Endodermal cell (in vitro differentiated cells): ENCODE data around the gene JMJD1C. TPM values are rescaled to one million over a fixed set of nuclear protein-coding genes. Genes with fewer than 3 reads are reported as not detected.

Experiments used
- DNase-seq: peaks from one replicate; pipeline ENCODE4 v3.0.0-alpha.2; 2017
- H3K27ac ChIP-seq: 2 replicates; pipeline ENCODE4 v1.5.1; 2013; ENCODE audit warnings: mild to moderate bottlenecking, low read depth, low read length, moderate library complexity
- H3K27me3 ChIP-seq: 2 replicates; pipeline ENCODE4 v1.6.1; 2013; ENCODE audit warnings: mild to moderate bottlenecking, low read length, moderate library complexity; ENCODE audit not compliant: insufficient read depth, control insufficient read depth, poor library complexity, severe bottlenecking
- H3K36me3 ChIP-seq: 2 replicates; pipeline ENCODE4 v1.7.0; 2013; ENCODE audit warnings: mild to moderate bottlenecking, low read length, moderate library complexity; ENCODE audit not compliant: control insufficient read depth, insufficient read depth
- H3K4me1 ChIP-seq: one replicate; pipeline ENCODE4 v1.7.0; 2013; ENCODE audit warnings: low read length; ENCODE audit not compliant: control insufficient read depth, insufficient read depth
- H3K4me3 ChIP-seq: 2 replicates; pipeline ENCODE4 v1.5.1; 2013; ENCODE audit warnings: mild to moderate bottlenecking, low read length, moderate library complexity
- H3K9ac ChIP-seq: 2 replicates; pipeline ENCODE4 v1.6.1; 2013; ENCODE audit warnings: mild to moderate bottlenecking, low read length, moderate library complexity; ENCODE audit not compliant: poor library complexity, severe bottlenecking; ENCODE audit errors: extremely low read depth
- H3K9me3 ChIP-seq: 2 replicates; pipeline ENCODE4 v1.6.1; 2013; ENCODE audit warnings: mild to moderate bottlenecking, low read length, moderate library complexity; ENCODE audit not compliant: control insufficient read depth
- H3K27ac Mint-ChIP-seq: 2 replicates; pipeline ENCODE4 v1.8.0; 2020; ENCODE audit warnings: mixed read lengths
- H3K27me3 Mint-ChIP-seq: 2 replicates; pipeline ENCODE4 v1.8.0; 2021; ENCODE audit warnings: mild to moderate bottlenecking, mixed read lengths; ENCODE audit not compliant: insufficient read depth
- H3K36me3 Mint-ChIP-seq: 2 replicates; pipeline ENCODE4 v1.8.0; 2020; ENCODE audit warnings: low read depth, mixed read lengths
- H3K4me1 Mint-ChIP-seq: 2 replicates; pipeline ENCODE4 v1.8.0; 2020; ENCODE audit warnings: mixed read lengths
- H3K4me3 Mint-ChIP-seq: 2 replicates; pipeline ENCODE4 v1.8.0; 2020; ENCODE audit warnings: mild to moderate bottlenecking, moderate library complexity, mixed read lengths
- H3K9me3 Mint-ChIP-seq: 2 replicates; pipeline ENCODE4 v1.8.0; 2020; ENCODE audit warnings: mild to moderate bottlenecking, mixed read lengths
- CTCF ChIP-seq: fragments of 200-600 bp; sonication (generic); conservative IDR thresholded peaks from 2 replicates; pipeline ENCODE4 v1.5.0; 2021; ENCODE audit warnings: antibody characterized with exemption, mild to moderate bottlenecking
- WGBS, 2 experiments: methylation state at CpG; one replicate each; pipeline versions ENCODE4 v1.1.5 to v1.1.7; 2013; ENCODE audit warnings: missing lambda C conversion rate in 2 of 2, mixed read lengths in 1 of 2; ENCODE audit not compliant: insufficient coverage in 1 of 2, insufficient read length in 1 of 2; 5-methylcytosine and 5-hydroxymethylcytosine counted together
- total RNA-seq, 2 donors: library from RNA; stranded (reverse); fragmentation: NEBNext Ultra II Directional in 1 of 2; extraction: Animal tissue kit (Norgen Biotek cat#: 25700) in 1 of 2; gene quantifications; 2 replicates in 1 of 2; 3 replicates in 1 of 2; pipeline ENCODE4 v1.2.1, GENCODE V29; 2021

Gene JMJD1C
- total RNA-seq, 2 donors from 2014 or later, result 91.3 to 114 TPM

GRCh38 chr10:63396133-63396761, 69.5 kb downstream of the JMJD1C start:
- Mint-ChIP-seq H3K4me1 (no peaks in the 10 kb centered on the region), H3K9me3 (peaks cover 6% of the 10 kb centered on the region), H3K27ac (no peak overlapping the region), H3K4me3 (no peak overlapping the region), H3K27me3 (no peaks in the 10 kb centered on the region), H3K36me3 (peaks cover 23% of the 10 kb centered on the region)
- WGBS, 2 experiments, result 96% methylated on average over 5 to 7 of the region's 7 CpGs
- no peaks in the 10 kb centered on the region for H3K4me1 ChIP-seq
- H3K9ac ChIP-seq, result no peak overlapping the region
- no peak overlapping the region for H3K27ac ChIP-seq
- peaks cover 6% of the 10 kb centered on the region for H3K9me3 ChIP-seq
- no peak overlapping the region for H3K4me3 ChIP-seq
- no peak for TF ChIP-seq CTCF
- DNase-seq, result no peak
- no peaks in the 10 kb centered on the region for H3K27me3 ChIP-seq
- peaks cover 11% of the 10 kb centered on the region for H3K36me3 ChIP-seq

GRCh38 chr10:63393050-63393449, 72.7 kb downstream of the JMJD1C start:
- Mint-ChIP-seq H3K4me1 (peaks cover 11% of the 10 kb centered on the region), H3K4me3 (no peak overlapping the region), H3K9me3 (peaks cover 14% of the 10 kb centered on the region), H3K27ac (no peak overlapping the region), H3K36me3 (peaks cover 28% of the 10 kb centered on the region), H3K27me3 (no peaks in the 10 kb centered on the region)
- H3K27me3 ChIP-seq, result no peaks in the 10 kb centered on the region
- H3K4me1 ChIP-seq, result no peaks in the 10 kb centered on the region
- H3K4me3 ChIP-seq, result no peak overlapping the region
- no peak for TF ChIP-seq CTCF
- H3K27ac ChIP-seq, result no peak overlapping the region
- DNase-seq, result no peak
- H3K36me3 ChIP-seq, result peaks cover 6% of the 10 kb centered on the region
- no peak overlapping the region for H3K9ac ChIP-seq
- H3K9me3 ChIP-seq, result peaks cover 6% of the 10 kb centered on the region
- 87 to 95% methylated on average over 3 to 7 of the region's 7 CpGs for WGBS, 2 experiments

- H3K36me3 Mint-ChIP-seq, result peaks cover 28% of the 10 kb centered on the region
- H3K4me1 ChIP-seq, result no peaks in the 10 kb centered on the region
- peaks cover 14% of the 10 kb centered on the region for H3K4me1 Mint-ChIP-seq
- no peak overlapping the region for H3K9ac ChIP-seq
- peaks cover 6% of the 10 kb centered on the region for H3K9me3 ChIP-seq
- WGBS, 2 experiments, result 96 to 97% methylated on average over 5 to 6 of the region's 6 CpGs
- H3K4me3 ChIP-seq, result no peak overlapping the region
- no peak overlapping the region for H3K27ac Mint-ChIP-seq
- H3K4me3 Mint-ChIP-seq, result no peak overlapping the region
- no peak for DNase-seq
- no peaks in the 10 kb centered on the region for H3K27me3 Mint-ChIP-seq
- peaks cover 14% of the 10 kb centered on the region for H3K9me3 Mint-ChIP-seq
- no peak for TF ChIP-seq CTCF
- H3K36me3 ChIP-seq, result peaks cover 6% of the 10 kb centered on the region
- no peak overlapping the region for H3K27ac ChIP-seq
- H3K27me3 ChIP-seq, result no peaks in the 10 kb centered on the region
Observed at GRCh38 chr10:63392224-63392623, 73.6 kb downstream of the JMJD1C start.
